ENCODE measurements around the gene CHTOP. TPM values are rescaled to one million over a fixed set of nuclear protein-coding genes. Genes with fewer than 3 reads are reported as not detected.
A peak's percentile ranks its signal among the peaks of the same experiment; 100 is the strongest.
"Not testable (repeated sequence)": the region's sequence is repeated elsewhere in the genome, so short reads cannot be mapped to it uniquely, and the experiment has no call there.

The CHTOP gene, protein sequence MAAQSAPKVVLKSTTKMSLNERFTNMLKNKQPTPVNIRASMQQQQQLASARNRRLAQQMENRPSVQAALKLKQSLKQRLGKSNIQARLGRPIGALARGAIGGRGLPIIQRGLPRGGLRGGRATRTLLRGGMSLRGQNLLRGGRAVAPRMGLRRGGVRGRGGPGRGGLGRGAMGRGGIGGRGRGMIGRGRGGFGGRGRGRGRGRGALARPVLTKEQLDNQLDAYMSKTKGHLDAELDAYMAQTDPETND
- total RNA-seq (2012; rRNA removed): 30.7 and 33.4 TPM in 2 replicates

GRCh38 chr1:153633754-153634665 is at the start of gene CHTOP:
Gene CHTOP (plus strand): TSS chr1:153634066. CDS start chr1:153636589, 2,523 bp downstream.
- H3K36me3 ChIP-seq (ENCODE audit: insufficient read depth, low read length): peaks cover 27% of the 10 kb centered on the region
- H3K27me3 ChIP-seq (ENCODE audit: control insufficient read depth, insufficient read depth, low read length): no peaks in the 10 kb centered on the region
- peak within 1 kb of the TSS; percentile 100 for H3K9ac ChIP-seq (ENCODE audit: low read depth, low read length)
- H3K9me3 ChIP-seq (replicated peaks; ENCODE audit: low read length): no peaks in the 10 kb centered on the region
- H3K4me1 ChIP-seq (ENCODE audit: control insufficient read depth, insufficient read depth, low read length): peaks cover 25% of the 10 kb centered on the region
- peak within 1 kb of the TSS; percentile 97 for H3K4me3 ChIP-seq (ENCODE audit: low read length)
- H3K4me2 ChIP-seq (ENCODE audit: low read length): peak within 1 kb of the TSS; percentile 81

- no peaks in the 10 kb centered on the region for H3K36me3 ChIP-seq (ENCODE audit: insufficient read depth, low read length)
- H3K9me3 ChIP-seq (replicated peaks; ENCODE audit: low read length): no peaks in the 10 kb centered on the region
- H3K4me1 ChIP-seq (ENCODE audit: control insufficient read depth, insufficient read depth, low read length): peaks cover 5% of the 10 kb centered on the region
- H3K4me3 ChIP-seq (ENCODE audit: low read length): no peak overlapping the region
- no peaks in the 10 kb centered on the region for H3K27me3 ChIP-seq (ENCODE audit: control insufficient read depth, insufficient read depth, low read length)
- no peak overlapping the region for H3K4me2 ChIP-seq (ENCODE audit: low read length)
- H3K9ac ChIP-seq (ENCODE audit: low read depth, low read length): no peak overlapping the region
These were observed 48.9 kb upstream of the CHTOP start for GRCh38 chr1:153585006-153585405.

- no peak overlapping the region for H3K4me2 ChIP-seq (ENCODE audit: low read length)
- no peaks in the 10 kb centered on the region for H3K27me3 ChIP-seq (ENCODE audit: control insufficient read depth, insufficient read depth, low read length)
- H3K4me1 ChIP-seq (ENCODE audit: control insufficient read depth, insufficient read depth, low read length): peaks cover 5% of the 10 kb centered on the region
- H3K9me3 ChIP-seq (replicated peaks; ENCODE audit: low read length): no peaks in the 10 kb centered on the region
- no peak overlapping the region for H3K9ac ChIP-seq (ENCODE audit: low read depth, low read length)
- H3K36me3 ChIP-seq (ENCODE audit: insufficient read depth, low read length): no peaks in the 10 kb centered on the region
- no peak overlapping the region for H3K4me3 ChIP-seq (ENCODE audit: low read length)
These were observed 47.5 kb upstream of the CHTOP start for GRCh38 chr1:153586347-153586746.

GRCh38 chr1:153587314-153587713 is 46.6 kb upstream of the CHTOP start:
- Histone ChIP-seq H3K9ac (ENCODE audit: low read depth, low read length) (no peak overlapping the region), H3K4me3 (ENCODE audit: low read length) (no peak overlapping the region), H3K4me2 (ENCODE audit: low read length) (no peak overlapping the region), H3K9me3 (replicated peaks; ENCODE audit: low read length) (no peaks in the 10 kb centered on the region), H3K27me3 (ENCODE audit: control insufficient read depth, insufficient read depth, low read length) (no peaks in the 10 kb centered on the region), H3K36me3 (ENCODE audit: insufficient read depth, low read length) (no peaks in the 10 kb centered on the region), H3K4me1 (ENCODE audit: control insufficient read depth, insufficient read depth, low read length) (peaks cover 5% of the 10 kb centered on the region)

GRCh38 chr1:153588033-153588432 is 45.8 kb upstream of the CHTOP start:
- not testable (repeated sequence) for H3K4me3 ChIP-seq (ENCODE audit: low read length); H3K27me3 ChIP-seq (ENCODE audit: control insufficient read depth, insufficient read depth, low read length); H3K4me1 ChIP-seq (ENCODE audit: control insufficient read depth, insufficient read depth, low read length); H3K4me2 ChIP-seq (ENCODE audit: low read length); H3K9ac ChIP-seq (ENCODE audit: low read depth, low read length); H3K9me3 ChIP-seq (replicated peaks; ENCODE audit: low read length); H3K36me3 ChIP-seq (ENCODE audit: insufficient read depth, low read length)

- peaks cover 5% of the 10 kb centered on the region for H3K4me1 ChIP-seq (ENCODE audit: control insufficient read depth, insufficient read depth, low read length)
- no peaks in the 10 kb centered on the region for H3K27me3 ChIP-seq (ENCODE audit: control insufficient read depth, insufficient read depth, low read length)
- no peak overlapping the region for H3K9ac ChIP-seq (ENCODE audit: low read depth, low read length)
- H3K36me3 ChIP-seq (ENCODE audit: insufficient read depth, low read length): no peaks in the 10 kb centered on the region
- no peak overlapping the region for H3K4me2 ChIP-seq (ENCODE audit: low read length)
- no peak overlapping the region for H3K4me3 ChIP-seq (ENCODE audit: low read length)
- H3K9me3 ChIP-seq (replicated peaks; ENCODE audit: low read length): no peaks in the 10 kb centered on the region
These were observed 45.4 kb upstream of the CHTOP start for GRCh38 chr1:153588482-153588881.

GRCh38 chr1:153592748-153593147 is 41.1 kb upstream of the CHTOP start:
- Histone ChIP-seq H3K9me3 (replicated peaks; ENCODE audit: low read length) (no peaks in the 10 kb centered on the region), H3K27me3 (ENCODE audit: control insufficient read depth, insufficient read depth, low read length) (no peaks in the 10 kb centered on the region), H3K9ac (ENCODE audit: low read depth, low read length) (no peak overlapping the region), H3K4me1 (ENCODE audit: control insufficient read depth, insufficient read depth, low read length) (peaks cover 10% of the 10 kb centered on the region), H3K36me3 (ENCODE audit: insufficient read depth, low read length) (no peaks in the 10 kb centered on the region), H3K4me3 (ENCODE audit: low read length) (no peak overlapping the region), H3K4me2 (ENCODE audit: low read length) (no peak overlapping the region)

- Histone ChIP-seq H3K36me3 (ENCODE audit: insufficient read depth, low read length) (peaks cover 6% of the 10 kb centered on the region), H3K4me3 (ENCODE audit: low read length) (no peak overlapping the region), H3K4me1 (ENCODE audit: control insufficient read depth, insufficient read depth, low read length) (peaks cover 29% of the 10 kb centered on the region), H3K27me3 (ENCODE audit: control insufficient read depth, insufficient read depth, low read length) (no peaks in the 10 kb centered on the region), H3K4me2 (ENCODE audit: low read length) (peak overlapping the region; percentile 18), H3K9me3 (replicated peaks; ENCODE audit: low read length) (no peaks in the 10 kb centered on the region), H3K9ac (ENCODE audit: low read depth, low read length) (no peak overlapping the region)
These were observed 36.7 kb upstream of the CHTOP start for GRCh38 chr1:153597206-153597605.

GRCh38 chr1:153598309-153599172 is 35.3 kb upstream of the CHTOP start:
- Histone ChIP-seq H3K9me3 (replicated peaks; ENCODE audit: low read length) (no peaks in the 10 kb centered on the region), H3K9ac (ENCODE audit: low read depth, low read length) (peak overlapping the region; percentile 71), H3K4me1 (ENCODE audit: control insufficient read depth, insufficient read depth, low read length) (peaks cover 29% of the 10 kb centered on the region), H3K36me3 (ENCODE audit: insufficient read depth, low read length) (peaks cover 6% of the 10 kb centered on the region), H3K27me3 (ENCODE audit: control insufficient read depth, insufficient read depth, low read length) (no peaks in the 10 kb centered on the region), H3K4me2 (ENCODE audit: low read length) (no peak overlapping the region), H3K4me3 (ENCODE audit: low read length) (no peak overlapping the region)

- H3K27me3 ChIP-seq (ENCODE audit: control insufficient read depth, insufficient read depth, low read length): no peaks in the 10 kb centered on the region
- H3K4me2 ChIP-seq (ENCODE audit: low read length): no peak overlapping the region
- no peaks in the 10 kb centered on the region for H3K9me3 ChIP-seq (replicated peaks; ENCODE audit: low read length)
- H3K4me1 ChIP-seq (ENCODE audit: control insufficient read depth, insufficient read depth, low read length): peaks cover 29% of the 10 kb centered on the region
- H3K36me3 ChIP-seq (ENCODE audit: insufficient read depth, low read length): peaks cover 9% of the 10 kb centered on the region
- peak overlapping the region; percentile 29 for H3K9ac ChIP-seq (ENCODE audit: low read depth, low read length)
- H3K4me3 ChIP-seq (ENCODE audit: low read length): no peak overlapping the region
These were observed 34.0 kb upstream of the CHTOP start for GRCh38 chr1:153599847-153600246.

DNA sequence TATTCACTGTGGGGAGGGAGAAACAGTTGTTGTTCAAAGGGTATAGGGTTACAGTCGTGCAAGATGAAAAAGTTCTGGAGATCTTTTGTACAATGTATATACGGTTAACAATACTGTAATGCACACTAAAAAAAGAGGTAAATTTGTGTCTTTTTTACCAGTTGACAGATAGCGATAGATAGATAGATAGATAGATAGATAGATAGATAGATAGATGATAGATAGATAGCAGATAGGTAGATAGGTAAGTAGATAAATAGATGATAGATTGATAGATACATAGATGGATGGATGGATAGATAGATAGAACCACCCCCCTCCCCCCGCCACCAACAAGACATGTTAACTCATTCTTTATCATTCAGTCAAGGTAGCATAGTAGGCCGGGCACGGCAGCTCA is 31.1 kb upstream of the CHTOP start:
- peaks cover 36% of the 10 kb centered on the region for H3K36me3 ChIP-seq (ENCODE audit: insufficient read depth, low read length)
- no peak overlapping the region for H3K4me3 ChIP-seq (ENCODE audit: low read length)
- no peak overlapping the region for H3K9ac ChIP-seq (ENCODE audit: low read depth, low read length)
- peaks cover 26% of the 10 kb centered on the region for H3K4me1 ChIP-seq (ENCODE audit: control insufficient read depth, insufficient read depth, low read length)
- H3K27me3 ChIP-seq (ENCODE audit: control insufficient read depth, insufficient read depth, low read length): no peaks in the 10 kb centered on the region
- no peak overlapping the region for H3K4me2 ChIP-seq (ENCODE audit: low read length)
- H3K9me3 ChIP-seq (replicated peaks; ENCODE audit: low read length): no peaks in the 10 kb centered on the region
